Measurements from ENCODE around the gene SENP3.
A peak's percentile ranks its signal among the peaks of the same experiment; 100 is the strongest.

SENP3 gene

GRCh38 chr17:7561589-7562207 lies at the start of gene SENP3:
TSS of gene SENP3 (plus strand) at chr17:7561919. CDS start at chr17:7563077, 1,158 bp downstream.
- DNase-seq (ENCODE audit: low read depth), result peak; percentile 67

- DNase-seq (ENCODE audit: low read depth), result no peak
Measured at GRCh38 chr17:7512105-7512504, 49.6 kb upstream of the SENP3 start.

- DNase-seq (ENCODE audit: low read depth), result no peak
Measured at GRCh38 chr17:7512824-7513540, 48.7 kb upstream of the SENP3 start.

- DNase-seq (ENCODE audit: low read depth), result no peak
Measured at GRCh38 chr17:7513850-7514419, 47.8 kb upstream of the SENP3 start.

- DNase-seq (ENCODE audit: low read depth), result no peak
Measured at GRCh38 chr17:7515911-7516610, 45.7 kb upstream of the SENP3 start.

- no peak for DNase-seq (ENCODE audit: low read depth)
Measured at GRCh38 chr17:7523033-7523432, 38.7 kb upstream of the SENP3 start.

- no peak for DNase-seq (ENCODE audit: low read depth)
Measured at GRCh38 chr17:7528842-7529241, 32.9 kb upstream of the SENP3 start.

GRCh38 chr17:7530023-7530900 lies 31.5 kb upstream of the SENP3 start:
- DNase-seq (ENCODE audit: low read depth), result no peak

GRCh38 chr17:7538050-7538449 lies 23.7 kb upstream of the SENP3 start:
- DNase-seq (ENCODE audit: low read depth), result no peak

GRCh38 chr17:7538891-7539545 lies 22.7 kb upstream of the SENP3 start:
- no peak for DNase-seq (ENCODE audit: low read depth)

GRCh38 chr17:7541074-7541621 lies 20.6 kb upstream of the SENP3 start:
- no peak for DNase-seq (ENCODE audit: low read depth)

- no peak for DNase-seq (ENCODE audit: low read depth)
Measured at GRCh38 chr17:7544911-7545310, 16.8 kb upstream of the SENP3 start.

- DNase-seq (ENCODE audit: low read depth), result no peak
Measured at GRCh38 chr17:7548585-7549400, 12.9 kb upstream of the SENP3 start, which contains the start of gene TNFSF12. TSS of gene TNFSF12 (plus strand) at chr17:7549058. CDS start at chr17:7549154, 96 bp downstream.

- DNase-seq (ENCODE audit: low read depth), result no peak
Measured at GRCh38 chr17:7549401-7550055, 12.2 kb upstream of the SENP3 start.

- no peak for DNase-seq (ENCODE audit: low read depth)
Measured at GRCh38 chr17:7550344-7550743, 11.4 kb upstream of the SENP3 start.

GRCh38 chr17:7551396-7551795 lies 10.3 kb upstream of the SENP3 start:
- no peak for DNase-seq (ENCODE audit: low read depth)

GRCh38 chr17:7552621-7553051 lies 9.1 kb upstream of the SENP3 start:
- DNase-seq (ENCODE audit: low read depth), result no peak

- DNase-seq (ENCODE audit: low read depth), result no peak
Measured at GRCh38 chr17:7553356-7553755, 8.4 kb upstream of the SENP3 start.

GRCh38 chr17:7555320-7555948 lies 6.3 kb upstream of the SENP3 start:
- no peak for DNase-seq (ENCODE audit: low read depth)

Data from CMK (cell line).